G401 (cell line): ENCODE measurements around the gene SDK2. TPM values are rescaled to one million over a fixed set of nuclear protein-coding genes. Genes with fewer than 3 reads are reported as not detected.
A peak's percentile ranks its signal among the peaks of the same experiment; 100 is the strongest.
"Not testable (repeated sequence)": the region's sequence is repeated elsewhere in the genome, so short reads cannot be mapped to it uniquely, and the experiment has no call there.

Experiments
- DNase-seq: peaks from one replicate; pipeline ENCODE4 v3.0.0-alpha.2; 2015; ENCODE audit warnings: low spot score
- in situ Hi-C: cut with HindIII; loops from 2 replicates; pipeline ENCODE4 v1.10.0; 2016; ENCODE audit warnings: low sequenced_read_pairs, mixed read lengths
- total RNA-seq: library from RNA; depleted of rRNA; stranded (reverse); fragments of >200 nt; shearing (Covaris generic); gene quantifications from 2 replicates; pipeline ENCODE4 v1.2.3, GENCODE V29; 2014

SDK2 gene
- total RNA-seq, 1 experiment from 2014 or later = 0.10 TPM

DNA sequence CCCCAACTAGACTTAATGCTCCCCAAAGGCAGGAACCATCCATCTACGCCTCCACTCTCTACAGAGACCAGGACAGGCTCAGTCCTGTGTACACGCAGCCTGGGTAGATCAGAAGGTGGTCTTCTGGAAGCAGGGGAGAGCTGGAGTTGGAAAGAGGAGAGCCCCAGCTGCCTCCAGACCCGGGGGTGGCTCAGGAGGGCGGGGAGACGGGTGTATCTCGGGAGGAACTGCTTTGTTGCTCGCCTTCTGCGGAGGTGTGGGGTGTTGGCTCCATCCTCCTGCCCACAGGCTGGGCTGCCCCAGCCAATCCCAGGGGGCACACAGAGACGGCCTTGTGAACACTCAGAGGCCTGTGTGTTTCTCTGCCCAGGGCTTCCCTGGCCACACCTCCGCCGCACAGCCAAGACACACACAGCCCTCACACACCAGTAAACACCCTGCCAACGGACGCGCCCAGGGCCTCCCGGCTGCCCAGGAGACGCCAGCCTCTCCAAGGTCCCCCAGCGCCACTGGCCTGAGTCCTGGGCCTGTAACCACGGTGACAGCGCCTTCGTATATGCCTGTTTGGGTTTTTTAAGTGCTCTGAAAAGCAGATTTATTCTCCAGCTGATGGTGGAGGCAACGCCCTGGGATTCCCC is 189.1 kb downstream of the SDK2 start:
- in situ Hi-C loops = loop anchor here (10.0 kb wide), 1 partner anchor 70 kb away; no protein-coding TSS in a partner anchor
- DNase-seq = no peak

DNA sequence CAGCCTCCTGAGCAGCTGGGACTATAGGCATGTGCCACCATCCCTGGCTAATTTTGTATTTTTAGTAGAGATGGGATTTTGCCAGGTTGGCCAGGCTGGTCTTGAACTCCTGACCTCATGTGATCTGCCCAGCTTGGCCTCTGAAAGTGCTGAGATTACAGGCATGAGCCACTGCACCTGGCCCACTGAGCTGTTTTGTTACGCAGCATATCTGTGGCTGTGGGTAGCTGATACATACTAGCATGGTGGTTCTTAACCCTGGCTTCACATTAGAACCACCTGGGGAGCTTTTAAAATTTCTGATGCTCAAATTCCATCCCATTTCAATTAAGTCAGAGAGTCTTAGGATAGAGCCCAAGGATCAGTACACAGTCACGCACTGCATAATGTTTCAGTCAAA is 190.8 kb downstream of the SDK2 start:
- not testable (repeated sequence) for DNase-seq
- in situ Hi-C loops = loop anchor here (10.0 kb wide), 1 partner anchor 71 kb away; no protein-coding TSS in a partner anchor

DNA sequence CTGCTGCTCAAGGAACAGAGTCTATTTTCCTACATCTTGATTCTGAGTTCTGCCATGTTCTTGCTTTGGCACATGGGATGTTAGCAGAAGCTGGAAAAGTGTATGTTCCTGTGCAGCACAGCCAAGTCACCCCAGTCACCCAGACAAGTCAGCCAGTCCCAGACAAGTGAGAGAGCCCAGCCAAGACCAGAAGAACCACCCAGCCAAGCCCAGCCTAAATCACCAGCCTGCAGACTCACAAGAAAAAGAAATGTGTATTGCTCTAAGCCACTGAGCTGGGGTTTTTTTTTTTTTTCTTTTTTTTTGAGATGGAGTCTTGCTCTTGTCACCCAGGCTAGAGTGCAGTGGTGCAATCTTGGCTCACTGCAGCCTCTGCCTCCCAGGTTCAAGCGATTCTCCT is 191.2 kb downstream of the SDK2 start:
- in situ Hi-C loops = loop anchor here (10.0 kb wide), 1 partner anchor 72 kb away; no protein-coding TSS in a partner anchor
- DNase-seq = no peak

GRCh38 chr17:73452009-73452408 is 192.2 kb downstream of the SDK2 start:
- in situ Hi-C loops = loop anchor here (10.0 kb wide), 1 partner anchor 73 kb away; no protein-coding TSS in a partner anchor

GRCh38 chr17:73447319-73447718 is 196.9 kb downstream of the SDK2 start:
- DNase-seq = no peak
- in situ Hi-C loops = no loop called here

More at GRCh38 chr17:73452009-73452408, 192.2 kb downstream of the SDK2 start:
- no peak for DNase-seq

DNA sequence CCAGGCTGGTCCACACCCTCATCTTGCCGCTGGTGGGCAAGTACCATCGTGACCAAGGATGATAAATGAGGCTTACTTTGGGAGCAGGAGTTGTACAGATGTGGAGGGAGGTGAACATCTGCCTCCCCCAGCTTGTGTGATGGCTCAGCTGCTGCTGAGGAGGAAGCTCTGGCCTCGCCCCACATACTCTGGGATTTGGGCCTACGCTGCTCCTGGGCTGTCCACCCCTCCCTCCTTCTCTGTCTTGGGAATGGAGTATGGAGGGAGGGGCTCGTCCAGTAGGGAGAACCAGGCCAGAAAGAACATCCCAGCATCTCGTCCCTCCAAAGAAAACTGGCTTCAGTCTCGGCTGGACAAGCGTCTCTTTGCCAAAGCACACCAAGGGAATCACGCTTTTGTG is 197.6 kb downstream of the SDK2 start:
- in situ Hi-C loops = no loop called here
- no peak for DNase-seq

GRCh38 chr17:73445466-73445865 is 198.8 kb downstream of the SDK2 start:
- in situ Hi-C loops = no loop called here
- DNase-seq = no peak

GRCh38 chr17:73444021-73444420 is 200.2 kb downstream of the SDK2 start:
- DNase-seq = no peak
- in situ Hi-C loops = no loop called here

GRCh38 chr17:73439597-73439996 is 204.6 kb downstream of the SDK2 start:
- in situ Hi-C loops = no loop called here

DNA sequence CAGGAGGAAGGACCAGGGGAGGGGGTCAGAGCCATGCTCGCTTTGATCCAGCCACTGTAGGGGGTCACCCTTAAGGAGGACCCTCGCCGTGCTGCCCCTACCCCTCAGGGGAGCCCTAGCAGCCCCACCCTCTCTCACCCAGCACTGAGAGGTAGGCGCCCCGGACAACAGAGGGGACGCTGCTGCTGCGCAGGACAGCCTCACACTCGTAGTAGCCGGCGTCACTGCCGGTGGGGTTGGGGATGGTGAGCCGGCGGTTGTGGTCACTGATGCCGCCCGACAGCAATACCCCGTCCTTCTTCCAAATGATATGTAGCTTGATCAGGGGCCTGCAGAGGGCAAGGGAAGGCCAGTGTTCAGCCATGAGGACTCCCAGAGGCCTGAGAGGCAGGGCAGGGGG is 206.4 kb downstream of the SDK2 start:
- DNase-seq = no peak
- in situ Hi-C loops = no loop called here

More at GRCh38 chr17:73439597-73439996, 204.6 kb downstream of the SDK2 start:
- DNase-seq = no peak

- DNase-seq = no peak
- in situ Hi-C loops = no loop called here
Observed at GRCh38 chr17:73436954-73437353, 207.3 kb downstream of the SDK2 start.

DNA sequence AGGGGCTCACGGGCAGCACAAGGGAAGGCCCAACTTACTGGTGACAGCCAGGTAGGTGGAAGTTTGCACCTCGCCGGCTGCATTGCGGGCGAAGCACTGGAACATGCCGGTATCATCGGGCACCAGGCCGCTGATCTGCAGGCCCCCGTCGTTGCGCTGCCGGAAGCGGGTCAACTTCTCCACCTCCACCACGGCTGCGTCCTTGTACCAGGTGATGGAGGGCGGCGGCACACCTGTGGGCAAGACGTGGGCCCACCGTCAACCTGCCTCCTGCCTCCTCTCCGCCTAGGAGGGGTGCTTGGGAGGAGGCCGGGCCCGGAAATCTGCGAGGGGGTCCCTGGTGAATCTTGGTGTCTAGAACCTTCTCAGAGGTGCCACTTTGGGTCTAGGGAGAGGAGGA is 208.8 kb downstream of the SDK2 start:
- no peak for DNase-seq
- in situ Hi-C loops = no loop called here

DNA sequence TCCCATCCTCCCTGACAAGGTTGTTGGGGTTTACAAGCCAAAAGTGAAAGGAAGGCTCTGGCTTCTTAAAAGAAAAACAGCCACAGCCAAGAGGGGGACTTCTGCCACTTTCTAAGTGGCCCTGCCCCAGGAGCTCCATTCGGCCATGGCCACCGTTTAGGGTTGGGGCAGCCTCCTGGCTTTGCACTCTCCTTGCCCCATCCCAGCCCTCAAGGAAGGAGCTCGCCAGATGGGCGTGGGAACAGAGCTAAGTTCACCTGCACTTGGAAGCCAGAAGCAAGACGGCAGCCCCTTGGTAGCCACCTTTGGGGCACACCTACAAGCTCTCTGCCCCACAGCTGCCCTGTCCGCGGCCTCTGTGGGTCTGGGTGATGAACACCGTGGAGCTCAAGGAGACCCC is 210.1 kb downstream of the SDK2 start:
- DNase-seq = no peak
- in situ Hi-C loops = no loop called here

DNA sequence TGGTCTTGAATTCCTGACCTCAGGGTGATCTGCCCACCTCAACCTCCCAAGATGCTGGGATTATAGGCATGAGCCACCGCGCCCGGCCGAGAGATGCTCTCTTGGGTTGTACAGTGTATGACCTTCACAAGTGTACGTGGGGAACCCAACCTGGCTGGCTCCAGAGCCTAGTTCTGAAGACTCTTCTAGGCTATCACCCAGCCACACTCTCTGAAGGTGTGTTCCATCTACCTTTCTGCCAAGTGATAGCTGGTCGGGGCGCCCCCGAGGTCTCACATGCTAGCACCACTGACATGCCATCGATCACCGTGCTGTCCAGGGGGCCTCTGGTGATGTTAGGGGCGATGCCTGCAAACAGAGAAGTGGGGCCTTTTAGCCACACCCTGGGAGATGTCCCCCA is 210.7 kb downstream of the SDK2 start:
- in situ Hi-C loops = no loop called here

GRCh38 chr17:73432624-73433190 is 211.5 kb downstream of the SDK2 start:
- peak; percentile 45 for DNase-seq
- in situ Hi-C loops = no loop called here

More for the DNA sequence above, 210.7 kb downstream of the SDK2 start:
- DNase-seq = no peak

DNA sequence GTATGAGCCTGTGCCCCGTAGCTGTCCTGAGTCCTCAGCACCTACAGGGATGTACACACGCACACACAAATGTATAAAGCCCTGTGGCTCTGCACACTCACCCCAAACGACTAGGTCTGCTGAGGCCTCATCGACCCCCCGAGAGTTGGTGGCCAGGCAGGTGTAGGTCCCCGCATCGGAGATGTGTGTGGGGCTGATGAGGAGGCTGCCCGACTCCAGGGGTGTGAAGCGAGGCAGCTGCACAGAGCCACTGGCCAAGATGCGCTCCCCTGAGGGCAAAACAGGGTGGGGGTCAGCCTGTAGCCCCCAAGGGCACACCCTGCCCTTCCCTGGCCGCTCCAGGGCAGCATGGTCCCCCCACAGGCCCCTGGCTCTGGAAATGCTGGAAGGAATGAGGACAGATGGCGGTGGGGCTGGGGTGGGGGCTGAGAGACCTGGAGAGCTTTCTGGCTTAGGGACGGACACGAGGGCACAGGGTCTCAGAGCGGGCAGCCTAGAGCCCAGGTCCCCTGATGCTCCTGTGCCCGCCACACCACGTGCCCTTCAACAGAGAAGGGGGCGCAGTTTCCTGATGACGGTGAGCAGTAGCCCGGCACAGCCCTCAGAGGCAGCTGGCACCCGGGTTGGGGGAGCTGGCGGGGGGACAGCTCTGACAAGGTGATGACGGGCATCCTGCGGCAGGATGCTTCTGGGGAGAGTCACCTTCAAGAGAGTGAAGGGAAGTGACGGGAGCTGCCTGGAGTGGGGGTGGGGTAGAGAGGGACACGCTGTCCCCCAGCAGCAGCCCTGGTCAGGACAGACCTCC is 212.6 kb downstream of the SDK2 start:
- in situ Hi-C loops = no loop called here
- DNase-seq = no peak

GRCh38 chr17:73430848-73431247 is 213.4 kb downstream of the SDK2 start:
- in situ Hi-C loops = no loop called here
- peak; percentile 71 for DNase-seq

GRCh38 chr17:73430165-73430680 is 214.0 kb downstream of the SDK2 start:
- DNase-seq = no peak
- in situ Hi-C loops = no loop called here

GRCh38 chr17:73429440-73430164 is 214.6 kb downstream of the SDK2 start:
- in situ Hi-C loops = no loop called here

More at GRCh38 chr17:73429440-73430164, 214.6 kb downstream of the SDK2 start:
- DNase-seq = peak; percentile 80
